ENCODE measurements around the gene NNT. TPM values are rescaled to one million over a fixed set of nuclear protein-coding genes. Genes with fewer than 3 reads are reported as not detected.
A peak's percentile ranks its signal among the peaks of the same experiment; 100 is the strongest.

NNT gene
- total RNA-seq, 1 donor from 2014 or later: 40.3 TPM

GRCh38 chr5:43635374-43635773 lies 32.4 kb downstream of the NNT start:
- TF ChIP-seq POLR2AphosphoS5 (IDR thresholded peaks at IDR 0.05; ENCODE audit: insufficient read depth in 1 of 2, low read depth in 1 of 2): no peak
- no peak for TF ChIP-seq POLR2A (IDR thresholded peaks at IDR 0.05)
- TF ChIP-seq, protein P1, sequence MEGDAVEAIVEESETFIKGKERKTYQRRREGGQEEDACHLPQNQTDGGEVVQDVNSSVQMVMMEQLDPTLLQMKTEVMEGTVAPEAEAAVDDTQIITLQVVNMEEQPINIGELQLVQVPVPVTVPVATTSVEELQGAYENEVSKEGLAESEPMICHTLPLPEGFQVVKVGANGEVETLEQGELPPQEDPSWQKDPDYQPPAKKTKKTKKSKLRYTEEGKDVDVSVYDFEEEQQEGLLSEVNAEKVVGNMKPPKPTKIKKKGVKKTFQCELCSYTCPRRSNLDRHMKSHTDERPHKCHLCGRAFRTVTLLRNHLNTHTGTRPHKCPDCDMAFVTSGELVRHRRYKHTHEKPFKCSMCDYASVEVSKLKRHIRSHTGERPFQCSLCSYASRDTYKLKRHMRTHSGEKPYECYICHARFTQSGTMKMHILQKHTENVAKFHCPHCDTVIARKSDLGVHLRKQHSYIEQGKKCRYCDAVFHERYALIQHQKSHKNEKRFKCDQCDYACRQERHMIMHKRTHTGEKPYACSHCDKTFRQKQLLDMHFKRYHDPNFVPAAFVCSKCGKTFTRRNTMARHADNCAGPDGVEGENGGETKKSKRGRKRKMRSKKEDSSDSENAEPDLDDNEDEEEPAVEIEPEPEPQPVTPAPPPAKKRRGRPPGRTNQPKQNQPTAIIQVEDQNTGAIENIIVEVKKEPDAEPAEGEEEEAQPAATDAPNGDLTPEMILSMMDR (IDR thresholded peaks at IDR 0.05): no peak
- peaks cover 0 to 3% of the 10 kb centered on the region in 2 donors for H3K36me3 ChIP-seq
- no peak for DNase-seq (ENCODE audit: extremely low spot score in 2 of 2)
- H3K27ac ChIP-seq: peak overlapping the region; percentile 14
- H3K9me3 ChIP-seq: no peaks in the 10 kb centered on the region
- no peak overlapping the region for H3K4me3 ChIP-seq
- peaks cover 28% of the 10 kb centered on the region for H3K4me1 ChIP-seq
- intact Hi-C loops (cut with DNase I): no loop called here
- no peaks in the 10 kb centered on the region for H3K27me3 ChIP-seq

GRCh38 chr5:43636076-43636475 lies 33.1 kb downstream of the NNT start:
- no peak overlapping the region for H3K4me3 ChIP-seq
- peaks cover 28% of the 10 kb centered on the region for H3K4me1 ChIP-seq
- peak overlapping the region; percentile 14 for H3K27ac ChIP-seq
- TF ChIP-seq, protein P1 (IDR thresholded peaks at IDR 0.05): no peak
- TF ChIP-seq POLR2AphosphoS5 (IDR thresholded peaks at IDR 0.05; ENCODE audit: insufficient read depth in 1 of 2, low read depth in 1 of 2) (no peak), POLR2A (IDR thresholded peaks at IDR 0.05) (no peak)
- peaks cover 0 to 3% of the 10 kb centered on the region in 2 donors for H3K36me3 ChIP-seq
- DNase-seq (ENCODE audit: extremely low spot score in 2 of 2): no peak
- H3K9me3 ChIP-seq: no peaks in the 10 kb centered on the region
- no peaks in the 10 kb centered on the region for H3K27me3 ChIP-seq
- intact Hi-C loops (cut with DNase I): no loop called here

DNA sequence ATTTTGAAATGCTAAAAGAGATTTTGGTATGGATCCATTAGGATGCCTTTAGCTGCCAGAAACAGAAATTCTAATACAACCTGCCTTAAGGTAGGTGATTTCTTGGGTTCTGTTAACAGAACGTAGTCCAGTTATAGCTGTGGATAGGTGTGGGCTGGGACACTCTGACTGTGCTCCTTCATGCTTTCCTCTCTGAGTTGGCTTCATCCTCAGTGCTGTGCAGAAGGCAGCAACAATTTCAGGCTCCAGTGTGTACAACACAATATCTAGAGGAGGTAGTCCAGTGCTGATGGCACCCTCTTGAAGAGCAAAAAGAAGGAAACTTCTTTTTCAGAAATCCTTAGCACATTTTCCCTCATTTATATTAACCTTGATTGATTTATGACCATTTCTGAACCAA lies 34.4 kb downstream of the NNT start:
- Histone ChIP-seq H3K4me3 (no peak overlapping the region), H3K9me3 (no peaks in the 10 kb centered on the region), H3K4me1 (peaks cover 28% of the 10 kb centered on the region), H3K36me3 (peaks cover 0 to 3% of the 10 kb centered on the region in 2 donors), H3K27ac (no peak overlapping the region), H3K27me3 (no peaks in the 10 kb centered on the region)
- TF ChIP-seq, protein P1 (IDR thresholded peaks at IDR 0.05): no peak
- TF ChIP-seq POLR2AphosphoS5 (IDR thresholded peaks at IDR 0.05; ENCODE audit: insufficient read depth in 1 of 2, low read depth in 1 of 2): no peak
- TF ChIP-seq POLR2A (IDR thresholded peaks at IDR 0.05): no peak
- intact Hi-C loops (cut with DNase I): no loop called here
- DNase-seq (ENCODE audit: extremely low spot score in 2 of 2): no peak

GRCh38 chr5:43638107-43638506 lies 35.1 kb downstream of the NNT start:
- Histone ChIP-seq H3K9me3 (no peaks in the 10 kb centered on the region), H3K27me3 (no peaks in the 10 kb centered on the region), H3K36me3 (peaks cover 0 to 3% of the 10 kb centered on the region in 2 donors), H3K4me1 (peaks cover 23% of the 10 kb centered on the region), H3K4me3 (no peak overlapping the region), H3K27ac (no peak overlapping the region)
- TF ChIP-seq POLR2AphosphoS5 (IDR thresholded peaks at IDR 0.05; ENCODE audit: insufficient read depth in 1 of 2, low read depth in 1 of 2) (no peak), POLR2A (IDR thresholded peaks at IDR 0.05) (no peak)
- TF ChIP-seq, protein P1 (IDR thresholded peaks at IDR 0.05): no peak
- intact Hi-C loops (cut with DNase I): no loop called here
- no peak for DNase-seq (ENCODE audit: extremely low spot score in 2 of 2)

- no peak for TF ChIP-seq POLR2AphosphoS5 (IDR thresholded peaks at IDR 0.05; ENCODE audit: insufficient read depth in 1 of 2, low read depth in 1 of 2)
- no peak for DNase-seq (ENCODE audit: extremely low spot score in 2 of 2)
- no peak overlapping the region for H3K27ac ChIP-seq
- H3K9me3 ChIP-seq: no peaks in the 10 kb centered on the region
- intact Hi-C loops (cut with DNase I): no loop called here
- no peak overlapping the region for H3K4me3 ChIP-seq
- no peaks in the 10 kb centered on the region for H3K27me3 ChIP-seq
- peaks cover 0 to 3% of the 10 kb centered on the region in 2 donors for H3K36me3 ChIP-seq
- peaks cover 20% of the 10 kb centered on the region for H3K4me1 ChIP-seq
Observed at GRCh38 chr5:43638546-43638945, 35.6 kb downstream of the NNT start.
